Right atrium auricular region (tissue), 2 donors: ENCODE data around the gene FH. TPM values are rescaled to one million over a fixed set of nuclear protein-coding genes. Genes with fewer than 3 reads are reported as not detected.

Source experiments
- DNase-seq: peaks from one replicate; pipeline ENCODE4 v3.0.0-alpha.2; 2019; ENCODE audit warnings: low spot score
- H3K27ac ChIP-seq, 2 donors: fragments of 200-600 bp; sonication (generic); 1 replicate in 1 of 2; 2 replicates in 1 of 2; pipeline ENCODE4 v1.5.1; 2016 to 2019
- H3K27me3 ChIP-seq, 2 donors: fragments of 200-600 bp; sonication (generic); one replicate each; pipeline versions ENCODE4 v1.5.1 to v1.6.0; 2017 to 2019
- H3K36me3 ChIP-seq: fragments of 200-600 bp; sonication (generic); one replicate; pipeline ENCODE4 v1.5.1; 2016
- H3K4me1 ChIP-seq, 2 donors: fragments of 200-600 bp; sonication (generic); one replicate each; pipeline versions ENCODE4 v1.5.1 to v1.6.0; 2017 to 2019
- H3K4me3 ChIP-seq, 2 donors: fragments of 200-600 bp; sonication (generic); 1 replicate in 1 of 2; 2 replicates in 1 of 2; pipeline ENCODE4 v1.5.1; 2017 to 2019; ENCODE audit warnings: mild to moderate bottlenecking in 1 of 2, moderate library complexity in 1 of 2
- H3K9me3 ChIP-seq, 2 donors: fragments of 200-600 bp; sonication (generic); one replicate each; pipeline ENCODE4 v1.5.1; 2019
- total RNA-seq, 2 donors: library from RNA; depleted of rRNA; stranded (reverse); fragments of >200 nt; gene quantifications; one replicate each; pipeline ENCODE4 v1.1.0, GENCODE V29; 2016
- TF ChIP-seq, protein P1 (sequence below), 2 donors: fragments of 200-600 bp; sonication (generic); IDR thresholded peaks; one replicate each; pipeline ENCODE4 v1.5.1; 2019; ENCODE audit warnings: antibody characterized with exemption in 2 of 2

FH gene
- total RNA-seq, 2 donors from 2014 or later: 104 to 170 TPM

DNA sequence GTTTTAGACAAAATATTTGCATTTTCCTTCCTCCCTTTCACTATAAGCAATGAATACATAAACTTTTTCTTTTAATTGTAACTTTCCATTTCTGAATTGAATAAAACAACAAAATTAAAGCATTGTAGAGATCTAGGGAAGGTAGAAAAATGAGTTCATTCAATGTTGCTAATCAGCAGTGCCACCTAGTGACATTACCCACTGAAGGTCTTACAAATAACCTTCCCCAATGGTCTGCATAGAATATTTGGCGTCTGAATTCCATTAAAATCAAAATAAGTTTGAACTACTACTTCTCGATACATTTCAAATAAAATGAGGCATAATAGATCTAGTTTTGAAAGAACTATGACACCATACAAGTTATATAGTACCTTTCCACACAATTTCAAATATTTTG lies 19.6 kb downstream of the FH start:
- Histone ChIP-seq H3K4me3 (no peak overlapping the region), H3K36me3 (peaks cover 70% of the 10 kb centered on the region), H3K27ac (no peak overlapping the region), H3K4me1 (no peaks in the 10 kb centered on the region), H3K9me3 (no peaks in the 10 kb centered on the region), H3K27me3 (no peaks in the 10 kb centered on the region)
- TF ChIP-seq, protein P1, sequence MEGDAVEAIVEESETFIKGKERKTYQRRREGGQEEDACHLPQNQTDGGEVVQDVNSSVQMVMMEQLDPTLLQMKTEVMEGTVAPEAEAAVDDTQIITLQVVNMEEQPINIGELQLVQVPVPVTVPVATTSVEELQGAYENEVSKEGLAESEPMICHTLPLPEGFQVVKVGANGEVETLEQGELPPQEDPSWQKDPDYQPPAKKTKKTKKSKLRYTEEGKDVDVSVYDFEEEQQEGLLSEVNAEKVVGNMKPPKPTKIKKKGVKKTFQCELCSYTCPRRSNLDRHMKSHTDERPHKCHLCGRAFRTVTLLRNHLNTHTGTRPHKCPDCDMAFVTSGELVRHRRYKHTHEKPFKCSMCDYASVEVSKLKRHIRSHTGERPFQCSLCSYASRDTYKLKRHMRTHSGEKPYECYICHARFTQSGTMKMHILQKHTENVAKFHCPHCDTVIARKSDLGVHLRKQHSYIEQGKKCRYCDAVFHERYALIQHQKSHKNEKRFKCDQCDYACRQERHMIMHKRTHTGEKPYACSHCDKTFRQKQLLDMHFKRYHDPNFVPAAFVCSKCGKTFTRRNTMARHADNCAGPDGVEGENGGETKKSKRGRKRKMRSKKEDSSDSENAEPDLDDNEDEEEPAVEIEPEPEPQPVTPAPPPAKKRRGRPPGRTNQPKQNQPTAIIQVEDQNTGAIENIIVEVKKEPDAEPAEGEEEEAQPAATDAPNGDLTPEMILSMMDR (IDR thresholded peaks at IDR 0.05): peak in 1 of 2 donors; percentile 31
- no peak for DNase-seq

GRCh38 chr1:241495741-241496140 lies 23.8 kb downstream of the FH start:
- Histone ChIP-seq H3K36me3 (peaks cover 43% of the 10 kb centered on the region), H3K4me1 (no peaks in the 10 kb centered on the region), H3K9me3 (no peaks in the 10 kb centered on the region), H3K27ac (no peak overlapping the region), H3K4me3 (no peak overlapping the region), H3K27me3 (no peaks in the 10 kb centered on the region)
- DNase-seq: no peak
- TF ChIP-seq, protein P1 (IDR thresholded peaks at IDR 0.05): no peak

DNA sequence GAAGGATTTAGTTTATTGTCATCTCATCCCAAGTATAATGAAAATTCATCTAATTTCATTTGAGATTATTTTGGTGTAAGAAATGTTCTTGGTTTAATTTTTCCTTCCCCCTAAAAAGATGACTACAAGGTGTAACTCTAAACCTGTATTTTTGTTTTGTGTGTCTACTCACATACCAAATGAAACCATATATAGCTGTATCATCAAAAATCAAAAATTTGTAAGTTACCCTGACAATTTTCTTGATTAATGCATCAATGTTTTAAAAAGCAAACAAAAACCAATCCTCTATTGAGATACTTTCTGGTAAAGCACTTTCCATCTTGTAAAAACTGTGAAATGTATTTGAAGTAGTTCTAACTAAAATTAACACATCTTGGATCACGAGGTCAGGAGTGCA lies 30.8 kb downstream of the FH start:
- no peak overlapping the region for H3K27ac ChIP-seq
- H3K9me3 ChIP-seq: no peaks in the 10 kb centered on the region
- H3K36me3 ChIP-seq: no peaks in the 10 kb centered on the region
- no peaks in the 10 kb centered on the region for H3K4me1 ChIP-seq
- TF ChIP-seq, protein P1 (IDR thresholded peaks at IDR 0.05): no peak
- DNase-seq: no peak
- no peaks in the 10 kb centered on the region for H3K27me3 ChIP-seq
- H3K4me3 ChIP-seq: no peak overlapping the region

GRCh38 chr1:241485554-241485992 lies 34.0 kb downstream of the FH start:
- Histone ChIP-seq H3K27me3 (no peaks in the 10 kb centered on the region), H3K9me3 (no peaks in the 10 kb centered on the region), H3K4me1 (no peaks in the 10 kb centered on the region), H3K27ac (no peak overlapping the region), H3K36me3 (no peaks in the 10 kb centered on the region), H3K4me3 (no peak overlapping the region)
- TF ChIP-seq, protein P1 (IDR thresholded peaks at IDR 0.05): peak in 1 of 2 donors; percentile 27
- DNase-seq: no peak

- no peak for DNase-seq
- TF ChIP-seq, protein P1 (IDR thresholded peaks at IDR 0.05): no peak
- Histone ChIP-seq H3K4me3 (no peak overlapping the region), H3K27ac (no peak overlapping the region), H3K9me3 (no peaks in the 10 kb centered on the region), H3K36me3 (no peaks in the 10 kb centered on the region), H3K27me3 (no peaks in the 10 kb centered on the region), H3K4me1 (no peaks in the 10 kb centered on the region)
Observed at GRCh38 chr1:241485145-241485544, 34.4 kb downstream of the FH start.

DNA sequence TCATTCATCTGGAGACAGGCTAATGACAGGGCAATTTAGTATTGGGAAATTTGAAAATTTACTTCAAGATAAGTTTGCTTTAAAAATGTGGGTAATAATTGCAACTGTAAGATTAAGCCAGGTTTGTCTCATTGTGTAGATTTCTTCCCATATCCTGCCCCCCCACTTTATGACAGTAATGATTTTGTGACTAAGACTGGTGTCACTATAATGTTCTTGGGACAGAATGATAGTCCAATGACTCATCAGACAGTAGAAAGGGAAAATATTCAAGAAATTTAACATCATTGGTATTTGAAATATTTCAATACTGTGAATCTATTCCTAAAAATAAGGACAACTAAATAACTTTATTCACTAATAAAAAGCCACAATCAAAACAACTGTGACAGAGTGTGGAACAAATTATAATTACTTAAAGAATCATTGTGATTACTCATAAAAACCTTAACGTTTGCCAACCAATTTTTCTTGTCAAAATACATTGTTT lies 36.7 kb downstream of the FH start:
- DNase-seq: no peak
- Histone ChIP-seq H3K27me3 (no peaks in the 10 kb centered on the region), H3K4me1 (no peaks in the 10 kb centered on the region), H3K9me3 (no peaks in the 10 kb centered on the region), H3K36me3 (no peaks in the 10 kb centered on the region), H3K27ac (no peak overlapping the region), H3K4me3 (no peak overlapping the region)
- TF ChIP-seq, protein P1 (IDR thresholded peaks at IDR 0.05): no peak
